HFFc6 (cell line): ENCODE data around the gene TCF25. TPM values are rescaled to one million over a fixed set of nuclear protein-coding genes. Genes with fewer than 3 reads are reported as not detected.

Experiments used
- DNase-seq: peaks from one replicate; pipeline ENCODE4 v3.0.0-alpha.2; 2018
- H3K27ac Mint-ChIP-seq: 2 replicates; pipeline ENCODE4 v1.8.0; 2020; ENCODE audit warnings: mild to moderate bottlenecking, mixed read lengths
- H3K27me3 Mint-ChIP-seq: 2 replicates; pipeline ENCODE4 v1.8.0; 2021; ENCODE audit warnings: mild to moderate bottlenecking, moderate library complexity, mixed read lengths; ENCODE audit not compliant: insufficient read depth
- H3K36me3 Mint-ChIP-seq: 2 replicates; pipeline ENCODE4 v1.8.0; 2021; ENCODE audit warnings: low read depth, mixed read lengths
- H3K4me1 Mint-ChIP-seq: 2 replicates; pipeline ENCODE4 v1.8.0; 2020; ENCODE audit warnings: low read depth, mixed read lengths
- H3K4me3 Mint-ChIP-seq: 2 replicates; pipeline ENCODE4 v1.8.0; 2020; ENCODE audit warnings: mild to moderate bottlenecking, moderate library complexity, mixed read lengths
- H3K9me3 Mint-ChIP-seq: 2 replicates; pipeline ENCODE4 v1.8.0; 2020; ENCODE audit warnings: mild to moderate bottlenecking, mixed read lengths
- CTCF ChIP-seq: fragments of 200-600 bp; sonication (generic); IDR thresholded peaks from 2 replicates; pipeline ENCODE4 v1.5.0; 2021; ENCODE audit warnings: antibody characterized with exemption, mild to moderate bottlenecking
- total RNA-seq, 6 experiments: library from RNA; stranded (reverse); fragmentation: NEBNext Ultra II Directional; extraction: Animal tissue kit (Norgen Biotek cat#: 25700); gene quantifications; 2 replicates in 1 of 6; 3 replicates in 5 of 6; pipeline ENCODE4 v1.2.3, GENCODE V29; 2021

The TCF25 gene
- total RNA-seq, 6 experiments from 2014 or later: 157 to 202 (median 170) TPM

- no peaks in the 10 kb centered on the region for H3K4me1 Mint-ChIP-seq
- TF ChIP-seq CTCF: no peak
- H3K27ac Mint-ChIP-seq: no peak overlapping the region
- DNase-seq: no peak
- H3K4me3 Mint-ChIP-seq: no peak overlapping the region
- peaks cover 20% of the 10 kb centered on the region for H3K36me3 Mint-ChIP-seq
- H3K9me3 Mint-ChIP-seq: no peaks in the 10 kb centered on the region
- H3K27me3 Mint-ChIP-seq: no peaks in the 10 kb centered on the region; the same call in 1 of the 2 replicates
Measured at GRCh38 chr16:89960966-89961365, 87.6 kb downstream of the TCF25 start.

Other genes starting within 250 kb of the TCF25 start
- gene CHMP1A, start 215.9 kb upstream of the TCF25 start, total RNA-seq: 10 to 100 TPM; 85.6 to 93.1 (median 87.2) TPM
- gene SPATA33, start 215.8 kb upstream of the TCF25 start, total RNA-seq: 10 to 100 TPM in 1 of 6 experiments, 1 to 10 TPM in 5; 6.3 to 10.1 (median 7.8) TPM
- 10 to 100 TPM; 45.5 to 61.7 (median 48.6) TPM for gene CDK10, start 186.9 kb upstream of the TCF25 start, total RNA-seq
- gene SPATA2L, start 171.9 kb upstream of the TCF25 start, total RNA-seq: 1 to 10 TPM; 5.6 to 6.9 (median 5.9) TPM
- gene VPS9D1, start 152.7 kb upstream of the TCF25 start, total RNA-seq: 10 to 100 TPM; 12.7 to 19.3 (median 16.1) TPM
- 10 to 100 TPM in 3 of 6 experiments, 1 to 10 TPM in 3; 7.8 to 16.7 (median 9.7) TPM for gene ZNF276, start 152.1 kb upstream of the TCF25 start, total RNA-seq
- 10 to 100 TPM; 13.6 to 26.3 (median 21.9) TPM for gene FANCA, start 56.9 kb upstream of the TCF25 start, total RNA-seq
- 1 to 10 TPM; 1.5 to 2.5 (median 1.9) TPM for gene SPIRE2, start 45.1 kb upstream of the TCF25 start, total RNA-seq
- gene MC1R, start 45.3 kb downstream of the TCF25 start, total RNA-seq: 1 to 10 TPM; 2.1 to 3.2 (median 3.0) TPM
- gene TUBB3, start 49.8 kb downstream of the TCF25 start, total RNA-seq: 100 to 1,000 TPM; 147 to 212 (median 164) TPM
- gene DEF8, start 75.2 kb downstream of the TCF25 start, total RNA-seq: 10 to 100 TPM; 59.6 to 69.2 (median 65.9) TPM
- gene DBNDD1, start 145.9 kb downstream of the TCF25 start, total RNA-seq: 1 to 10 TPM; 1.9 to 2.6 (median 2.1) TPM
- not detected for gene PRDM7, start 203.7 kb downstream of the TCF25 start, total RNA-seq